WTC11 (cell line): ENCODE measurements around the gene SRGN.

Experiments used
- ATF2 ChIP-seq: sonication (generic); formaldehyde crosslinking; IDR thresholded peaks from 2 replicates; pipeline ENCODE4 v1.8.1; 2022; ENCODE audit warnings: low read depth, missing genetic modification reagents, borderline replicate concordance
- CREM ChIP-seq: sonication (generic); formaldehyde crosslinking; IDR thresholded peaks from 2 replicates; pipeline ENCODE4 v1.8.1; 2022; ENCODE audit warnings: mild to moderate bottlenecking, missing genetic modification reagents, moderate library complexity
- CTCF ChIP-seq: fragments of 200-600 bp; IDR thresholded peaks from 2 replicates; pipeline ENCODE4 v1.8.0; 2022; ENCODE audit warnings: antibody characterized with exemption
- ETV6 ChIP-seq: sonication (generic); formaldehyde crosslinking; IDR thresholded peaks from 2 replicates; pipeline ENCODE4 v1.8.1; 2022; ENCODE audit warnings: mild to moderate bottlenecking, missing genetic modification reagents
- HMGXB4 ChIP-seq: sonication (generic); formaldehyde crosslinking; IDR thresholded peaks from 2 replicates; pipeline ENCODE4 v1.8.1; 2023; ENCODE audit warnings: mild to moderate bottlenecking, moderate library complexity, missing genetic modification reagents
- KAT7 ChIP-seq: sonication (generic); formaldehyde crosslinking; IDR thresholded peaks from 2 replicates; pipeline ENCODE4 v1.8.1; 2023; ENCODE audit warnings: missing genetic modification reagents, mild to moderate bottlenecking, borderline replicate concordance
- MAX ChIP-seq: sonication (generic); formaldehyde crosslinking; IDR thresholded peaks from 2 replicates; pipeline ENCODE4 v1.8.0; 2022; ENCODE audit warnings: mild to moderate bottlenecking, missing genetic modification reagents
- TEAD4 ChIP-seq: sonication (generic); formaldehyde crosslinking; IDR thresholded peaks from 2 replicates; pipeline ENCODE4 v1.8.0; 2022; ENCODE audit warnings: mild to moderate bottlenecking, missing genetic modification reagents
- USF1 ChIP-seq: sonication (generic); formaldehyde crosslinking; IDR thresholded peaks from 2 replicates; pipeline ENCODE4 v1.8.0; 2022; ENCODE audit warnings: mild to moderate bottlenecking, missing genetic modification reagents
- ZMAT4 ChIP-seq: fragments of 250-450 bp; sonication (Bioruptor Pico); IDR thresholded peaks from 2 replicates; pipeline ENCODE4 v1.9.0; 2021; ENCODE audit warnings: mild to moderate bottlenecking

- TF ChIP-seq HMGXB4 (CRISPR knock-in tag), result no peak
- no peak for TF ChIP-seq CTCF
- no peak for TF ChIP-seq USF1 (CRISPR knock-in tag)
- no peak for TF ChIP-seq KAT7 (CRISPR knock-in tag)
- TF ChIP-seq ATF2 (CRISPR knock-in tag), result no peak
- no peak for TF ChIP-seq ETV6 (CRISPR knock-in tag)
- no peak for TF ChIP-seq CREM (CRISPR knock-in tag)
- no peak for TF ChIP-seq MAX (CRISPR knock-in tag)
- no peak for TF ChIP-seq TEAD4 (CRISPR knock-in tag)
- TF ChIP-seq ZMAT4 (CRISPR knock-in tag), result no peak
Measured at GRCh38 chr10:69073026-69073425, 14.9 kb upstream of the SRGN start.
